Measurements from ENCODE around the gene CELSR3.

Gene CELSR3

GRCh38 chr3:48696601-48697000, 33.9 kb upstream of the CELSR3 start:
- Histone ChIP-seq H3K4me3 (ENCODE audit: low read depth, low read length) (no peak overlapping the region), H3K4me1 (ENCODE audit: control insufficient read depth, insufficient read depth, low read length, unreplicated experiment) (peaks cover 44% of the 10 kb centered on the region), H3K27ac (ENCODE audit: low read depth, low read length) (peak overlapping the region; percentile 55), H3K79me2 (ENCODE audit: control insufficient read depth, insufficient read depth, low read length, unreplicated experiment) (peaks cover 66% of the 10 kb centered on the region), H3K27me3 (ENCODE audit: insufficient read depth, low read length) (no peaks in the 10 kb centered on the region), H2AFZ (ENCODE audit: low read length, unreplicated experiment) (no peak overlapping the region), H3K36me3 (ENCODE audit: insufficient read depth, low read length) (peaks cover 6% of the 10 kb centered on the region)

- Histone ChIP-seq H2AFZ (ENCODE audit: low read length, unreplicated experiment) (no peak overlapping the region), H3K4me1 (ENCODE audit: control insufficient read depth, insufficient read depth, low read length, unreplicated experiment) (peaks cover 44% of the 10 kb centered on the region), H3K79me2 (ENCODE audit: control insufficient read depth, insufficient read depth, low read length, unreplicated experiment) (peaks cover 65% of the 10 kb centered on the region), H3K4me3 (ENCODE audit: low read depth, low read length) (no peak overlapping the region), H3K27me3 (ENCODE audit: insufficient read depth, low read length) (no peaks in the 10 kb centered on the region), H3K27ac (ENCODE audit: low read depth, low read length) (peak overlapping the region; percentile 55), H3K36me3 (ENCODE audit: insufficient read depth, low read length) (peaks cover 8% of the 10 kb centered on the region)
These were observed 33.5 kb upstream of the CELSR3 start for GRCh38 chr3:48696156-48696555.

GRCh38 chr3:48695393-48695753, 32.7 kb upstream of the CELSR3 start:
- peaks cover 57% of the 10 kb centered on the region for H3K79me2 ChIP-seq (ENCODE audit: control insufficient read depth, insufficient read depth, low read length, unreplicated experiment)
- H3K27ac ChIP-seq (ENCODE audit: low read depth, low read length) = peak overlapping the region; percentile 87
- H3K4me1 ChIP-seq (ENCODE audit: control insufficient read depth, insufficient read depth, low read length, unreplicated experiment) = peaks cover 37% of the 10 kb centered on the region
- H2AFZ ChIP-seq (ENCODE audit: low read length, unreplicated experiment) = no peak overlapping the region
- peak overlapping the region; percentile 76 for H3K4me3 ChIP-seq (ENCODE audit: low read depth, low read length)
- H3K36me3 ChIP-seq (ENCODE audit: insufficient read depth, low read length) = peaks cover 13% of the 10 kb centered on the region
- no peaks in the 10 kb centered on the region for H3K27me3 ChIP-seq (ENCODE audit: insufficient read depth, low read length)

- Histone ChIP-seq H2AFZ (ENCODE audit: low read length, unreplicated experiment) (no peak overlapping the region), H3K36me3 (ENCODE audit: insufficient read depth, low read length) (peaks cover 13% of the 10 kb centered on the region), H3K4me3 (ENCODE audit: low read depth, low read length) (peak overlapping the region; percentile 76), H3K4me1 (ENCODE audit: control insufficient read depth, insufficient read depth, low read length, unreplicated experiment) (peaks cover 35% of the 10 kb centered on the region), H3K79me2 (ENCODE audit: control insufficient read depth, insufficient read depth, low read length, unreplicated experiment) (peaks cover 52% of the 10 kb centered on the region), H3K27me3 (ENCODE audit: insufficient read depth, low read length) (no peaks in the 10 kb centered on the region), H3K27ac (ENCODE audit: low read depth, low read length) (peak overlapping the region; percentile 87)
These were observed 32.1 kb upstream of the CELSR3 start for GRCh38 chr3:48694610-48695392.

GRCh38 chr3:48693826-48694225, 31.1 kb upstream of the CELSR3 start:
- Histone ChIP-seq H3K4me3 (ENCODE audit: low read depth, low read length) (peak overlapping the region; percentile 76), H3K36me3 (ENCODE audit: insufficient read depth, low read length) (peaks cover 13% of the 10 kb centered on the region)

GRCh38 chr3:48692551-48692950, 29.9 kb upstream of the CELSR3 start:
- 0 out of 2 replicates have a peak overlapping the region, but pooled peaks have one; percentile 16 for H3K27ac ChIP-seq (ENCODE audit: low read depth, low read length)
- peaks cover 30% of the 10 kb centered on the region for H3K79me2 ChIP-seq (ENCODE audit: control insufficient read depth, insufficient read depth, low read length, unreplicated experiment)
- no peaks in the 10 kb centered on the region for H3K27me3 ChIP-seq (ENCODE audit: insufficient read depth, low read length)
- H3K4me3 ChIP-seq (ENCODE audit: low read depth, low read length) = no peak overlapping the region
- H2AFZ ChIP-seq (ENCODE audit: low read length, unreplicated experiment) = no peak overlapping the region
- H3K36me3 ChIP-seq (ENCODE audit: insufficient read depth, low read length) = peaks cover 17% of the 10 kb centered on the region
- H3K4me1 ChIP-seq (ENCODE audit: control insufficient read depth, insufficient read depth, low read length, unreplicated experiment) = peaks cover 35% of the 10 kb centered on the region

More at GRCh38 chr3:48693826-48694225, 31.1 kb upstream of the CELSR3 start:
- Histone ChIP-seq H3K27me3 (ENCODE audit: insufficient read depth, low read length) (no peaks in the 10 kb centered on the region), H3K79me2 (ENCODE audit: control insufficient read depth, insufficient read depth, low read length, unreplicated experiment) (peaks cover 42% of the 10 kb centered on the region), H3K27ac (ENCODE audit: low read depth, low read length) (peak overlapping the region; percentile 87), H2AFZ (ENCODE audit: low read length, unreplicated experiment) (no peak overlapping the region), H3K4me1 (ENCODE audit: control insufficient read depth, insufficient read depth, low read length, unreplicated experiment) (peaks cover 35% of the 10 kb centered on the region)

GRCh38 chr3:48690846-48691458, 28.3 kb upstream of the CELSR3 start:
- H3K36me3 ChIP-seq (ENCODE audit: insufficient read depth, low read length) = peaks cover 17% of the 10 kb centered on the region

GRCh38 chr3:48689384-48689783, 26.7 kb upstream of the CELSR3 start:
- Histone ChIP-seq H3K36me3 (ENCODE audit: insufficient read depth, low read length) (peaks cover 17% of the 10 kb centered on the region), H3K27me3 (ENCODE audit: insufficient read depth, low read length) (no peaks in the 10 kb centered on the region), H2AFZ (ENCODE audit: low read length, unreplicated experiment) (no peak overlapping the region), H3K4me1 (ENCODE audit: control insufficient read depth, insufficient read depth, low read length, unreplicated experiment) (peaks cover 20% of the 10 kb centered on the region), H3K27ac (ENCODE audit: low read depth, low read length) (no peak overlapping the region), H3K4me3 (ENCODE audit: low read depth, low read length) (no peak overlapping the region), H3K79me2 (ENCODE audit: control insufficient read depth, insufficient read depth, low read length, unreplicated experiment) (peaks cover 31% of the 10 kb centered on the region)

More at GRCh38 chr3:48690846-48691458, 28.3 kb upstream of the CELSR3 start:
- H3K4me3 ChIP-seq (ENCODE audit: low read depth, low read length) = no peak overlapping the region
- H3K79me2 ChIP-seq (ENCODE audit: control insufficient read depth, insufficient read depth, low read length, unreplicated experiment) = peaks cover 20% of the 10 kb centered on the region
- no peaks in the 10 kb centered on the region for H3K27me3 ChIP-seq (ENCODE audit: insufficient read depth, low read length)
- H3K27ac ChIP-seq (ENCODE audit: low read depth, low read length) = no peak overlapping the region
- no peak overlapping the region for H2AFZ ChIP-seq (ENCODE audit: low read length, unreplicated experiment)
- H3K4me1 ChIP-seq (ENCODE audit: control insufficient read depth, insufficient read depth, low read length, unreplicated experiment) = peaks cover 27% of the 10 kb centered on the region

GRCh38 chr3:48688737-48689075, 26.0 kb upstream of the CELSR3 start:
- Histone ChIP-seq H3K27ac (ENCODE audit: low read depth, low read length) (no peak overlapping the region), H3K27me3 (ENCODE audit: insufficient read depth, low read length) (no peaks in the 10 kb centered on the region), H3K79me2 (ENCODE audit: control insufficient read depth, insufficient read depth, low read length, unreplicated experiment) (peaks cover 32% of the 10 kb centered on the region), H3K4me3 (ENCODE audit: low read depth, low read length) (no peak overlapping the region), H2AFZ (ENCODE audit: low read length, unreplicated experiment) (no peak overlapping the region), H3K36me3 (ENCODE audit: insufficient read depth, low read length) (peaks cover 17% of the 10 kb centered on the region), H3K4me1 (ENCODE audit: control insufficient read depth, insufficient read depth, low read length, unreplicated experiment) (peaks cover 22% of the 10 kb centered on the region)

- Histone ChIP-seq H3K27ac (ENCODE audit: low read depth, low read length) (no peak overlapping the region), H3K4me1 (ENCODE audit: control insufficient read depth, insufficient read depth, low read length, unreplicated experiment) (peaks cover 22% of the 10 kb centered on the region), H3K27me3 (ENCODE audit: insufficient read depth, low read length) (no peaks in the 10 kb centered on the region), H3K79me2 (ENCODE audit: control insufficient read depth, insufficient read depth, low read length, unreplicated experiment) (peaks cover 31% of the 10 kb centered on the region), H2AFZ (ENCODE audit: low read length, unreplicated experiment) (no peak overlapping the region), H3K4me3 (ENCODE audit: low read depth, low read length) (no peak overlapping the region), H3K36me3 (ENCODE audit: insufficient read depth, low read length) (peaks cover 17% of the 10 kb centered on the region)
These were observed 25.5 kb upstream of the CELSR3 start for GRCh38 chr3:48688032-48688736.

Data from ACC112 (cell line).